HG02571 (cell line): ENCODE results near the gene SCN9A.
"Not testable (repeated sequence)": the region's sequence is repeated elsewhere in the genome, so short reads cannot be mapped to it uniquely, and the experiment has no call there.

Source experiments
- ATAC-seq: cut with Tn5 transposase; IDR thresholded peaks from one replicate; pipeline ENCODE4 v1.9.1; 2021; ENCODE audit warnings: mild to moderate bottlenecking, moderate library complexity; ENCODE audit not compliant: unreplicated experiment

Gene SCN9A

GRCh38 chr2:166375736-166376487, at the start of gene SCN9A:
SCN9A (minus strand) TSS chr2:166375944; CDS start chr2:166311756, 64,188 bp downstream.
- ATAC-seq: no peak

GRCh38 chr2:166424841-166425240, 49.1 kb upstream of the SCN9A start:
- no peak for ATAC-seq

GRCh38 chr2:166419616-166419934, 43.8 kb upstream of the SCN9A start:
- ATAC-seq: no peak

- no peak for ATAC-seq
Measured at GRCh38 chr2:166418853-166419615, 43.3 kb upstream of the SCN9A start.

GRCh38 chr2:166417669-166418068, 41.9 kb upstream of the SCN9A start:
- ATAC-seq: no peak

GRCh38 chr2:166413255-166413654, 37.5 kb upstream of the SCN9A start:
- ATAC-seq: no peak

GRCh38 chr2:166411473-166412230, 35.9 kb upstream of the SCN9A start:
- no peak for ATAC-seq

GRCh38 chr2:166410828-166411472, 35.2 kb upstream of the SCN9A start:
- ATAC-seq: no peak

- not testable (repeated sequence) for ATAC-seq
Measured at GRCh38 chr2:166407746-166408145, 32.0 kb upstream of the SCN9A start.

- no peak for ATAC-seq
Measured at GRCh38 chr2:166406374-166406773, 30.6 kb upstream of the SCN9A start.

- ATAC-seq: no peak
Measured at GRCh38 chr2:166405569-166405926, 29.8 kb upstream of the SCN9A start.

- ATAC-seq: no peak
Measured at GRCh38 chr2:166404831-166405568, 29.3 kb upstream of the SCN9A start.

- ATAC-seq: no peak
Measured at GRCh38 chr2:166394245-166394644, 18.5 kb upstream of the SCN9A start.

GRCh38 chr2:166393008-166393407, 17.3 kb upstream of the SCN9A start:
- no peak for ATAC-seq

- ATAC-seq: no peak
Measured at GRCh38 chr2:166388481-166389070, 12.8 kb upstream of the SCN9A start.

GRCh38 chr2:166385313-166385712, 9.6 kb upstream of the SCN9A start:
- no peak for ATAC-seq

GRCh38 chr2:166384774-166385173, 9.0 kb upstream of the SCN9A start:
- no peak for ATAC-seq

GRCh38 chr2:166382448-166382847, 6.7 kb upstream of the SCN9A start:
- no peak for ATAC-seq

- no peak for ATAC-seq
Measured at GRCh38 chr2:166380615-166381014, 4.9 kb upstream of the SCN9A start.

GRCh38 chr2:166376873-166377272, 1.1 kb upstream of the SCN9A start:
- no peak for ATAC-seq
